Measurements from ENCODE around the gene PHAF1.

- TF ChIP-seq CTCF (IDR thresholded peaks at IDR 0.05 in 4 of 5, conservative IDR thresholded peaks at IDR 0.05 in 1 of 5) (no peak), POLR2A (IDR thresholded peaks at IDR 0.05) (no peak)
Measured at GRCh38 chr16:67105246-67105645, 4.5 kb upstream of the PHAF1 start.

Measured in gastrocnemius medialis (tissue), 4 donors.